ENCODE results near the gene XYLT1.

The XYLT1 gene

DNA sequence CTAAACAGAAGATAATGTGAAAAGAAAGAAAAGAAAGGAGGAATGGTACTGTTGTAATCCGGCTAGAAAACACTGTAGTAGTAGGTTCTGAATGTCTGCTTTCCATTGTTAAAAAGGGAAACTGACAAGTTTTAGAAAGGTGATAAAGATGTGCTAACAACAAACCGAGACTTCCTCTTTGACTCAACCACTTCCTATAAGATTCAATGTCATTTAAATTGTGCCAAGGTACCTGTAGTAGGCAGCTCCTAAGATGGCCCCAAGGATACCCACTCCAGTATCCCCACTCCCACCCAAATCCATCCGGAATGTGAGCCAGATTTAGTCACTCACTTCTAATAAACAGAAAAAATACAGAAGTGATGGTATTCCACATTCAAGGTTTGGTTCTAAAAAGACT lies 31.2 kb downstream of the XYLT1 start:
- TF ChIP-seq, protein P1, sequence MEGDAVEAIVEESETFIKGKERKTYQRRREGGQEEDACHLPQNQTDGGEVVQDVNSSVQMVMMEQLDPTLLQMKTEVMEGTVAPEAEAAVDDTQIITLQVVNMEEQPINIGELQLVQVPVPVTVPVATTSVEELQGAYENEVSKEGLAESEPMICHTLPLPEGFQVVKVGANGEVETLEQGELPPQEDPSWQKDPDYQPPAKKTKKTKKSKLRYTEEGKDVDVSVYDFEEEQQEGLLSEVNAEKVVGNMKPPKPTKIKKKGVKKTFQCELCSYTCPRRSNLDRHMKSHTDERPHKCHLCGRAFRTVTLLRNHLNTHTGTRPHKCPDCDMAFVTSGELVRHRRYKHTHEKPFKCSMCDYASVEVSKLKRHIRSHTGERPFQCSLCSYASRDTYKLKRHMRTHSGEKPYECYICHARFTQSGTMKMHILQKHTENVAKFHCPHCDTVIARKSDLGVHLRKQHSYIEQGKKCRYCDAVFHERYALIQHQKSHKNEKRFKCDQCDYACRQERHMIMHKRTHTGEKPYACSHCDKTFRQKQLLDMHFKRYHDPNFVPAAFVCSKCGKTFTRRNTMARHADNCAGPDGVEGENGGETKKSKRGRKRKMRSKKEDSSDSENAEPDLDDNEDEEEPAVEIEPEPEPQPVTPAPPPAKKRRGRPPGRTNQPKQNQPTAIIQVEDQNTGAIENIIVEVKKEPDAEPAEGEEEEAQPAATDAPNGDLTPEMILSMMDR (IDR thresholded peaks at IDR 0.05): no peak

DNA sequence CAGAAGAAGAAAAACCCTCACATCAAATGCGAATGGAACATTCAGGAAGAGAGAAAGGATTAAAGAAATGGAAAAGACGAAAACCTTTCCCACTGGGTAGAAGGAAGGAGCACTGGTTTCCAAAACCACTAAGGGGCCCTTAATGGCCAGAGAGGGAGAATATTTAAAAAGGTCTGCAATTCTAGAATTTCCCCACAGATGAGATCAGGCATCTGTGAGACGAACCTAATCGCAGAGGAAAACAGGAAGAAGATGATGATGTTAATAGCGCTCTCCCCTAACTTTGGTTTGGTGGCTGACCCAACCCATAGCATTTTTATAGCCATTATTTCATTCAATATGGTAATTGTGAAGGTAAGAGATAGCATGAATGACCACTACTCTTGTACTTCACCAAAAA lies 32.8 kb downstream of the XYLT1 start:
- TF ChIP-seq, protein P1 (IDR thresholded peaks at IDR 0.05): no peak

DNA sequence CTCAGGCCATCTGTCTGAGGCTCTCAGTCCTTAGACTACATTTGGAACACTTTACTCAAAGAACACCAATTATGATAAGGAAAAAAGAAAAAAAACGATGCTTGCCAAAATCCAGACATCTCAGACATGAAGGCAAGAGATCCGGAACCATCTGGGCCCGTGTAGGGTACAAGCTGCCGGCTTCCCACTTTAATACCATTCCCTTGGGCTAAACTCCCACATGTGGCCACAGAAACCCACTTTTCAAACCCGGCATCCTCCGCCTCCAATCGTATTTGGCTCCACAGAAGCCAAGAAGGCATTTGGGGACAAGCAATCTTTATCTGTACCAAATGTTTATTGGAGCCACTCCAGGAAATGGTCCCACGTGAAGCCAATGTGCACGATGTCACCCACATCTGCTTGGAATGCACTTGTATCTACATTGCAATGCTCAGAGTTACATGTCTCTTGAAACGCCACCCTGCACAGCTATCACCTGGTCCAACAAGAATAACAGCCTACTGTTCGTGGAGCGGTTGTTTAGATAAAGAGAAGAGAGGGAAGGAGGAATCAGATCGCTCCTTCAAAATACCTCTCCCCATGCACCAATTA lies 33.5 kb downstream of the XYLT1 start:
- TF ChIP-seq, protein P1 (IDR thresholded peaks at IDR 0.05): no peak

DNA sequence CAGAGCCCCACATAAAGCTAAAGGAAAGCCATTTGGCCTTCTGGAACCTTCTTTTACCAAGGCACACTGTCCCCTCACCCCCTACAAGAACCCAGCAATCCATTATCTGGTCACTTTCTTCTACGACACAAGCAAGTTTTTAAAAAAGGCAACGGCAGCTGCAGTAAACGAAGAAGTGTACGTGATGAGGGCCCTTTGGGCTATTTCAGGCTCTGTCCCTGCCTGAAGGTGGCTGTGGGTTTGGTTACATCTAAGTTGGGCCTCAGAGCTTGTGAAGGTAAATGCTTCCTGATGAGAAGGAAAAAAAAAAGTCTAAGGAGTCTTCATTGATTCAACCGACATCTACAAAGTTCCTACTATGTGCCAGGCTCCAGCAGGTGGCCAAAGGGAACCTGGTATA lies 35.4 kb downstream of the XYLT1 start:
- TF ChIP-seq, protein P1 (IDR thresholded peaks at IDR 0.05): no peak

DNA sequence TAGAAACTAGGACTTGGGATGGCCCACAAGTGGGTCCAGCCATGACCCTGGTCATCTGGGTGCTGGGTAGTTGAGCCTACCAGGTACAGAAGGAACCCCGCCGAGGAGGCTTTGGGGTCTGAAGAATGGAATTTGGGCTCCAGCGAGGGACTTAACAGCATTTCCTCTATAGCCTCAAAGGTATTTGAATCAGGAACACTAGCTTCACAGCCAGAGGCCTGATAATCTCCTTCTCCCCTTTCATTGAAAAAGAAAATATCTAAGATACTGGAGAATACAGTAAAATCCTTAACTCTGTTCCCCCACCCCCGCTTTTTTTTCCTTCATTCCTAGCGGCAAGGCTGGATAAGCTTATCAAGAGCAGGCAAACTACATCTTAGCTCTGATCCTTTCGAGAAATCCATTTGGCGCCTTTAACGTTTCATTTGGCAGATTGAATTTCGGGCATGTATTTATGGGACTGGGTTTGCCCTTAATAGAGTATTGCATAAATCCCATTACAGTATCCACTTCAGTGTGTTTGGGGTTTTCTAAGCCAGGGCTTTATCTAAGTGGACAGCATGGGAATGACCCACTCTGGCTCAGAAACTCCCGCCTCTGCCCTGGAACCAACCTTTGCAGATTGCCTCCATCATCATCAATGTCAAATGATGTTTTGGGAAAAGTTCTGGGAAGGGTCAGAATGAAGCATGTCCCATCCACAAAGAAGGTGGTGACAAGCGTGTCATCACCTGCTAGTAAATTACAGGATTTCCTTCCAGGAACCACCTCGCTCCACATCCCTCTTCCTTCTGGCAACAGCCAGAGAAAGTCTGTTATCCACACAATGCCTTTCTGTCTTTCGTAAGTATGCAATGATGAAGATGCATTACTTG lies 36.9 kb downstream of the XYLT1 start:
- TF ChIP-seq, protein P1 (IDR thresholded peaks at IDR 0.05): no peak

DNA sequence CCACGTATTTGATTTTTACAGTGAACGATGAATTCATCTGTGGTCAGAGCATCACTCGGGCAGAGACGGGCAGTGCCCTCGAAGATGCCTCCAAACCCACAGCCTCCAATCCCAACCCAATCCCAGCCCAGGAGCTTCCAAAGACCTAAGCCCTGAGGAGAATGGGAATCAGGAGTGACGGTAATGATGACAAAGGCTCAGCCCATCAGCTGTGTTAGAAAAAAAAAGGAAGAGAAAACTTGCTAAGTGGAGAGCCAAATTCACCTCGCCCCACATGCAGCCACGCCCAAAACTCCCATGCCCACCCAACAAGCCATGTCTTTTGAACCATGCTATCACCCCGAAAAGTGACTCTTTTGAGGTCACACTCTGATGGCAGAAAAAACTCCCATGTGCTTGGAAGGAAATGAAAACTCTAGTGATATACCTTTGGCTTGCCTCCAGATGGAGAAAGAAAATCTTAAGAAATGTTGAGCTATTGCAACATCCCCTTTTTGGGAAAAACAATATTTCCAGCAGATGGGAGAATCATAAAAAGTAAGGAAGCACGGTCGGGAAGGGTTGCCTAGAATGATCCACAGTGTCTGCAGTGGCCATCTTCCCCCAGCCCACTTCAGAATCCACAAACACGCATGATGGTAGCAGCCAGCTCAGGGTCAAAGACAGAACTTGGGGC lies 37.7 kb downstream of the XYLT1 start:
- TF ChIP-seq, protein P1 (IDR thresholded peaks at IDR 0.05): no peak

DNA sequence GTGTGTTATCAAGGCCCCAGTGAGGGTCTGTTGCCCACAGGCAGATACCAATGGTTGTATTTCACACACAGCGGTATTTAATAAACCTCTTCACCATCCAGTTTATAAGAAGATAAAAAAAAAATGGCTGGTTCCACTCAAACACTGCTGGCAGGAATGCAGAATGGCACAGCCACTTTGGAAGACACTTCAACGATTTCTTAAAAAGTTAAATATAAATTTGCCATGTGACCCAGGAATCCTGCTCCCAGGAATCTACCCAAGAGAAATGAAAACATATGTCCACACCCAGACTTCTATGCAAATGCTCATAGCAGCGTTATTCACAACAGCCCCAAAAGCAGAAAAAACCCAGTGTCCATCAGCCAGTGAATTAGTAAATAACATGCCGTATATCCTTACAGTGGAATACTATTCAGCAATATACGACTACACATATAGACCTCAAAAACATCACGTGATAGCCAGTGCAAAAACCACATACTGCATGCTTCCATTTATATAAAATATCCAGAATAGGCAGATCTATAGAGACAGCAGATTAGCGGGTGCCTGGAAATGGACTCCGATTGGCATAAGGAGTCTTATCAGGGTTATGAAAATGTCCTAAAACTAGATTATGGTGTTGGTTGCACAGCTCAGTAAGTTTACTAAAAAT lies 38.7 kb downstream of the XYLT1 start:
- TF ChIP-seq, protein P1 (IDR thresholded peaks at IDR 0.05): no peak
